Osteoblast (primary cell): Measurements from ENCODE around the gene CSF1R. TPM values are rescaled to one million over a fixed set of nuclear protein-coding genes. Genes with fewer than 3 reads are reported as not detected.

ENCODE experiments used
- DNase-seq: peaks from one replicate; pipeline ENCODE4 v3.0.0; 2011; ENCODE audit warnings: low spot score, mixed read lengths; ENCODE audit not compliant: insufficient read length; ENCODE audit errors: missing footprints
- H2AFZ ChIP-seq: 2 replicates; pipeline ENCODE4 v1.6.0; 2011; ENCODE audit warnings: mild to moderate bottlenecking, low read length
- H3K27ac ChIP-seq: 2 replicates; pipeline ENCODE4 v1.5.1; 2011; ENCODE audit warnings: mild to moderate bottlenecking, low read depth, low read length, moderate library complexity
- H3K27me3 ChIP-seq: 2 replicates; pipeline ENCODE4 v1.6.0; 2012; ENCODE audit warnings: mild to moderate bottlenecking, control low read depth, inconsistent platforms, low read length, moderate library complexity; ENCODE audit not compliant: insufficient read depth
- H3K36me3 ChIP-seq: 2 replicates; pipeline ENCODE4 v1.5.1; 2011; ENCODE audit warnings: mild to moderate bottlenecking, low read length, control low read depth, moderate library complexity; ENCODE audit not compliant: insufficient read depth
- H3K4me1 ChIP-seq: 2 replicates; pipeline ENCODE4 v1.5.1; 2011; ENCODE audit warnings: mild to moderate bottlenecking, low read length, control low read depth, moderate library complexity; ENCODE audit not compliant: insufficient read depth
- H3K4me2 ChIP-seq: 2 replicates; pipeline ENCODE4 v1.6.0; 2011; ENCODE audit warnings: mild to moderate bottlenecking, low read length; ENCODE audit not compliant: insufficient read depth
- H3K4me3 ChIP-seq: fragments of 200-600 bp; sonication (generic); 3 replicates; pipeline ENCODE4 v1.5.1; 2012; ENCODE audit warnings: mild to moderate bottlenecking, low read length, inconsistent platforms; ENCODE audit not compliant: insufficient read depth
- H3K79me2 ChIP-seq: 2 replicates; pipeline ENCODE4 v1.6.0; 2012; ENCODE audit warnings: mild to moderate bottlenecking, low read length, control low read depth, inconsistent platforms; ENCODE audit not compliant: insufficient read depth
- H3K9me3 ChIP-seq: 2 replicates; pipeline ENCODE4 v1.5.1; 2011; ENCODE audit warnings: low read depth, low read length, control low read depth
- H4K20me1 ChIP-seq: 2 replicates; pipeline ENCODE4 v1.6.0; 2012; ENCODE audit warnings: mild to moderate bottlenecking, low read length, control low read depth; ENCODE audit not compliant: insufficient read depth
- total RNA-seq: library from RNA; depleted of rRNA; stranded (reverse); fragments of >200 nt; gene quantifications from 2 replicates; pipeline ENCODE4 v1.2.3, GENCODE V29; 2012
- TF ChIP-seq, protein P1 (sequence below): IDR thresholded peaks from 2 replicates; pipeline ENCODE4 v1.5.1; 2011; ENCODE audit warnings: mild to moderate bottlenecking, low read depth, low read length, moderate library complexity; ENCODE audit errors: extremely low read depth

Gene CSF1R
- total RNA-seq, 1 donor: 0.36 TPM

DNA sequence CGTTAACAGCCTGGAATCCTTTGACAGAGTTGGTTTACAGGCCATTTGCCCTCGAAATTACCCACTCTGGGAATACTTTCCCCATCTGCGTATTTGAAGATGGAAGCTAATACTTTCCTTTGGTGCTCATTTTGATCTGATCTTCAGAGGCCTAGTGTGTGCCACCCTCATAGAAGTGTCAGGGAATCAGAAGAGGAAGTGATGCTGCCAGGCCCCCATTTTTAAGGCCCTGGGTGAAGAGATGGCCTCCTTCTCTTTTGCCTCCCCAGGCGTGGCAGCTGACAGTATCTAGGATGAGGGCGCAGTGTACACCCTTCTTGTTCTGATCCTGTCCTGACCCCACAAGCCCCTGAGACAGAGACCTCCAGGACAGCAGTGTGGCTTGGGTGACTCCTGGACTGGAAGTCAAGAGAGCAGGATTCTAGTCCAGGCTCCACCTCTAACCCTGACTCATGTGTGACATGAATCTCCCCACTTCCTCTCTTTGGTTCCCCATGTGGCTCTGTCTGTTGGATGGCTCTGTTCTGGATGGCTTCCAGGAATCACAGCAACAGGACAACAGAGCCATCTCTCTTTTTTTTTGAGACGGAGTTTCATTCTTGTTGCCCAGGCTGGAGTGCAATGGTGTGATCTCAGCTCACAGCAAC is 27.8 kb downstream of the CSF1R start:
- peak; percentile 93 for DNase-seq
- Histone ChIP-seq H2AFZ (peak overlapping the region; percentile 48), H3K27me3 (no peaks in the 10 kb centered on the region), H3K27ac (peak overlapping the region; percentile 78), H3K4me1 (peaks cover 19% of the 10 kb centered on the region), H3K4me3 (no peak overlapping the region), H3K79me2 (peaks cover 2% of the 10 kb centered on the region), H3K36me3 (peaks cover 22% of the 10 kb centered on the region), H3K4me2 (peak overlapping the region; percentile 5), H4K20me1 (no peaks in the 10 kb centered on the region), H3K9me3 (no peaks in the 10 kb centered on the region)
- TF ChIP-seq, protein P1, sequence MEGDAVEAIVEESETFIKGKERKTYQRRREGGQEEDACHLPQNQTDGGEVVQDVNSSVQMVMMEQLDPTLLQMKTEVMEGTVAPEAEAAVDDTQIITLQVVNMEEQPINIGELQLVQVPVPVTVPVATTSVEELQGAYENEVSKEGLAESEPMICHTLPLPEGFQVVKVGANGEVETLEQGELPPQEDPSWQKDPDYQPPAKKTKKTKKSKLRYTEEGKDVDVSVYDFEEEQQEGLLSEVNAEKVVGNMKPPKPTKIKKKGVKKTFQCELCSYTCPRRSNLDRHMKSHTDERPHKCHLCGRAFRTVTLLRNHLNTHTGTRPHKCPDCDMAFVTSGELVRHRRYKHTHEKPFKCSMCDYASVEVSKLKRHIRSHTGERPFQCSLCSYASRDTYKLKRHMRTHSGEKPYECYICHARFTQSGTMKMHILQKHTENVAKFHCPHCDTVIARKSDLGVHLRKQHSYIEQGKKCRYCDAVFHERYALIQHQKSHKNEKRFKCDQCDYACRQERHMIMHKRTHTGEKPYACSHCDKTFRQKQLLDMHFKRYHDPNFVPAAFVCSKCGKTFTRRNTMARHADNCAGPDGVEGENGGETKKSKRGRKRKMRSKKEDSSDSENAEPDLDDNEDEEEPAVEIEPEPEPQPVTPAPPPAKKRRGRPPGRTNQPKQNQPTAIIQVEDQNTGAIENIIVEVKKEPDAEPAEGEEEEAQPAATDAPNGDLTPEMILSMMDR: no peak

DNA sequence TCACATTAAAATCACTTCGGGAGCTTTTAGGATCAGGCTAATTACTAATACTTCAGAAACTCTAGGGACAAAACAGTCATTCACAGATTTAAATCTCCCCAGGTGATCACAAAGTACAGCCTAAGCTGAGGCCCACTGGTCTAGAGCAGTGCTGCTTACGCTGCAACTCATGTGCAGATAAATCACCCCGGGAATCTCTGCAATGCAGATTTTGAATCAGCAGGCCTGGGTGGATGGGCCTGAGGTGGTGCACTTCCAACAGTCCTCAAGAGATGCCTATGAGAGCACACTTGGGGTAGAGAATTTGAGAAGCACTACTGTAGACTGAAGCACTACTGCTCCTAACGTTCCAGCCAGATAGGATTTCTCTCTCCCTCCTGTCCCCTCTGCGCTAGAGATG is 28.4 kb downstream of the CSF1R start:
- DNase-seq: no peak
- TF ChIP-seq, protein P1: no peak

DNA sequence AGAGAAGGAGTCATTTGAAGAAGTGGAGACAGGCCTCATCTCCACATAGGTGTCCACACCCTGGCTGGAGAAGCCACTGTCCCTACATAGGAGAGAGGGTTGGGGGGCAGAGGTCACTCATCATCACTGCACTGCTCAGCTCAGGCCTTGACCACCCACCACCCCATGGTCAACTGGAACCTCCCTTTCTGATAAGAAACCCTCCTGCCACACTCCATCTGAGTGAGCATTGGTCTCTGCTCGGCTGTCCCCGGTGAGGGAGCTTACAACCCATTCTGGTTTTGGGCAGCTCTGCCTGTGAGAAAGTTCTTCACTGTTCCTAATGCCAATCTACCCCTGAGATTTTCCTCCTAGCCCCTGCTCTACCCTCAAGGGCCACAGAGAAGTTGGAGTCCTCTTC is 28.8 kb downstream of the CSF1R start:
- Histone ChIP-seq H3K27me3 (no peaks in the 10 kb centered on the region), H3K4me2 (no peak overlapping the region), H4K20me1 (no peaks in the 10 kb centered on the region), H3K4me1 (peaks cover 28% of the 10 kb centered on the region), H3K9me3 (no peaks in the 10 kb centered on the region), H2AFZ (no peak overlapping the region), H3K27ac (peak overlapping the region; percentile 78), H3K79me2 (peaks cover 2% of the 10 kb centered on the region), H3K36me3 (peaks cover 28% of the 10 kb centered on the region), H3K4me3 (no peak overlapping the region)
- peak; percentile 47 for DNase-seq
- TF ChIP-seq, protein P1: no peak

More for the DNA sequence above, 28.4 kb downstream of the CSF1R start:
- no peak overlapping the region for H3K4me2 ChIP-seq
- peak overlapping the region; percentile 78 for H3K27ac ChIP-seq
- peaks cover 25% of the 10 kb centered on the region for H3K4me1 ChIP-seq
- no peak overlapping the region for H2AFZ ChIP-seq
- peaks cover 24% of the 10 kb centered on the region for H3K36me3 ChIP-seq
- no peak overlapping the region for H3K4me3 ChIP-seq
- no peaks in the 10 kb centered on the region for H3K27me3 ChIP-seq
- H3K9me3 ChIP-seq: no peaks in the 10 kb centered on the region
- H3K79me2 ChIP-seq: peaks cover 2% of the 10 kb centered on the region
- no peaks in the 10 kb centered on the region for H4K20me1 ChIP-seq

DNA sequence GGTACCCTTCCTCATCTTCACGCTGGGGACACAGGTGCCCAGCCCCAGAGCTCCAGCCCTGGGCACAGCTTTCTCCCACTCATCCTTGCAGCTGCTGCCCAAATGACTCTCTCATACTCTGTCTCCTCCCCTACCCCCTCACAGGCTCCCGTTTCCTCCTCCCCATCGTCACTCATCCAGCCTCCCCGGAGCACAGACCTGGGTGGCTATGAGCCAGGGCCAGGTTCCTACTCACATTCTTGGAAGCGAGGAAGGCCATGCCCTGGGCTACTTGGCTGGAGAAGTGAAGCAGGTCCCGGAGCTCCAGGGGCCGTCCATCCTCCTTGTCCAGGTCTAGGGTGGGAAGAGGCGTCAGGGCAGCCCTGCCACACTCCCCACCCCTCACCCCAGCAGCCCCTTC is 29.3 kb downstream of the CSF1R start:
- peak; percentile 82 for DNase-seq
- Histone ChIP-seq H3K36me3 (peaks cover 32% of the 10 kb centered on the region), H3K4me3 (no peak overlapping the region), H3K27ac (no peak overlapping the region), H3K4me1 (peaks cover 30% of the 10 kb centered on the region), H4K20me1 (no peaks in the 10 kb centered on the region), H3K27me3 (no peaks in the 10 kb centered on the region), H3K9me3 (no peaks in the 10 kb centered on the region), H3K79me2 (peaks cover 2% of the 10 kb centered on the region), H2AFZ (no peak overlapping the region), H3K4me2 (no peak overlapping the region)
- TF ChIP-seq, protein P1: no peak
